HG03045 (cell line): ENCODE results near the gene RNF4.
"Not testable (repeated sequence)": the region's sequence is repeated elsewhere in the genome, so short reads cannot be mapped to it uniquely, and the experiment has no call there.

Experiments used
- ATAC-seq: cut with Tn5 transposase; IDR thresholded peaks from one replicate; pipeline ENCODE4 v1.9.1; 2021; ENCODE audit warnings: mild to moderate bottlenecking, moderate library complexity; ENCODE audit not compliant: unreplicated experiment

The RNF4 gene

DNA sequence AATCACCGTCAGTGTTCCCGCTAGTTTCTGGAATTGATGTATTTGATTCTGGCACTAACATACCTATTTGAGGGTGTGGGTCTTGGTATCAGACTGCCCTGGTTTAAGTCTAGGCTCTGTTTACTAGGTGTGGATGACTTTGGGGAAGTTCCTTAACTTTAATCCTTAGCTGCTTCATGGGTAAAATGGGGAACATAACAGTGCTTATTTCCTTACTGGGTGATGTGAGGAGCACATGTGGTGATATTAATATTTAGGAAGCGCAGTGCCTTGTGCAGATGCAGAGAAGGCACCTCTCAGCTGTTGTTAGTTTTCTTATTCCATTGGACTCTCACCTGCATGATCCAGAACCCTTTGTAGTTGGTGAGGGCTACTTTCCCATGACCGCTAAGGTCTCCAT lies 17.1 kb downstream of the RNF4 start:
- ATAC-seq, result no peak

GRCh38 chr4:2486981-2487380 lies 18.1 kb downstream of the RNF4 start:
- no peak for ATAC-seq

DNA sequence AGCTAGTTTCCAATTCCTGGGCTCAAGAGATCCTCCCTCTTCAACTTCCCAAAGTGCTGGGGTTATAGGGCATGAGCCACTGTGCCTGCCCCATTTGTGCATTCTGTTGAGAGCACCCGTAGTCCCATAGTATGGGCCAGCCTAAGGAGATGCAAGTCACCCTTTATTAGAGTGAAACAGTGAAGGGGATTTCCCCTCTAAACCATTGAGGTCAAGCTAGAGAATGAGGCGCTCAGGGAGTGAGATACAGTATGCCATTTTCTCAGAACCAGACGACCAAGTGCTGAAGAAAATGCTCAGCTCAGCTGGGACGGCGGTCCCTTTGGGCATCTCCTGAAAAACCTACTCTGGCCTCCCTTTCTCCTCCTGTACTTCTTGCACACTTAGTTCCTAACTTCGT lies 18.7 kb downstream of the RNF4 start:
- peak; percentile 56 for ATAC-seq

DNA sequence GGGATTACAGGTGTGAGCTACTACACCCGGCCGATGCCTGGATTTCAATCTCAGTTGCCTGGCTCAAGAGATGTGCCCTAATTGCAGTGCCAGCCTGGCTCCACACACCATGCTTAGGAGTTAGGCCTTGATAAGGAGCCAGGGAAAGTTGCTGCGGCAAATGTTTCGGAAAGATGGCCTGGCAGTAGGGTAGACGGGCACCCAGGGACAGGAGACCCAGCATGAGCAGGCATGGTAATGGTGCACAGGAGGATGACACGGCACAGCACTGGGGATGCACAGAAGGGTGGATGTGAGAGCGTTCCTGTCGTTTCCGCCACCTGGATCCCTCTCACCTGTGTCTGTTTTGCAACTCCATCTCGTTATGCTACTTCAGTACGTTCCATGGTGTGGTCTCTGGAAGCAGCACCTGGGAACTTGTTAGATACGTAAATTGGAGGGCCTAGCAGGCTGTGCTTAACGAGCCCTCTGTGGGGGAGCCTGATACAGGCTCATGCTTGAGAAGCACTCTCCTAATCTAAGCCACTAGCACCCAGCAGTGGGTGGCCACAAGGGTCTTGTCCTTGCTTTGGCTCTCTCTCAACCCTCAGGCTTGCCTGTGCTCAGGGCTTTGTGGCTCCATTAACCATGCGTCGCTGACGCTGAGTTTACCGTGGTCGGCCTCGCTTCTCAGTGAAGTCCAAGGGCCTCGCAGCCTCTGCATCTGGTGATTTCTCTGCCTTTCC lies 20.3 kb downstream of the RNF4 start:
- no peak for ATAC-seq

GRCh38 chr4:2489841-2490552 lies 21.1 kb downstream of the RNF4 start:
- no peak for ATAC-seq

DNA sequence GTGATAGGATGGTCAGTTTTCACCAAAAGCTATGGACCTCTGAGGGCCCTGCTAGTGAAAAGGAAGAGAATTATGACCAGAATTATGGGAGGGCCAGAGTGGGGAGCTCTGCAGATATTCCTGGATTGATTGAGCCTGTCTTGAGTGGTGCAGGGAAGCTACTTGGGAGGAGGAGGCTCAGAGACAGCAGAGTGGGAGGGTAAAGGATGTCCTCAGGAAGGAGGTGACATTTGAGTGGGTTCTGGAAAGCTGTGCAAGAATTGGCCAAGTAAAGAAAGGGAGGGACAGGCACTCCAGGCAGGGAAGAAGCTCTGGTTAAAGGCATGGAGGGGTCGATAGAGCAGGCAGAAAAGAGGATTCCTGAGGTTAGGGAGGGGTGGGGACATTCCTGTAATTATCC lies 24.1 kb downstream of the RNF4 start:
- no peak for ATAC-seq

DNA sequence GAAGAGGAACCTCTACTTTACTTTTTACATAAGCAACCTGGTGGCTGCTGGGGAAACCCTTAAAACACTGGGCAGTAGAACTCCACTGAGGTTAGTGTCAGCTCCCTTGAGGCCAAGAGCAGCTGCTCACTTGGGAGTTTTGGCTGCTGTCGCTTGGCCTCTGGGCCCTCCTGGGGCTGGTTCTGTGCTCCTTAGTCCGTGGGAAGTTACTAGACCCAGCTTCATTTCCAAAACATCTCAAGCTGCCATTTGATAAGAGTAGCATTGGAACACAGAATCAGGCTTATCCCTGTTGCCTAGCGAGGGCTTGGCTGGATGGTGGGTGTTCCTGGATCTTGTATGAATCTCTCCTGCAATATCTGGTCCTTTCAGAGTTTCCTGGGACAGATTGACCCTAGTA lies 26.1 kb downstream of the RNF4 start:
- ATAC-seq, result no peak

DNA sequence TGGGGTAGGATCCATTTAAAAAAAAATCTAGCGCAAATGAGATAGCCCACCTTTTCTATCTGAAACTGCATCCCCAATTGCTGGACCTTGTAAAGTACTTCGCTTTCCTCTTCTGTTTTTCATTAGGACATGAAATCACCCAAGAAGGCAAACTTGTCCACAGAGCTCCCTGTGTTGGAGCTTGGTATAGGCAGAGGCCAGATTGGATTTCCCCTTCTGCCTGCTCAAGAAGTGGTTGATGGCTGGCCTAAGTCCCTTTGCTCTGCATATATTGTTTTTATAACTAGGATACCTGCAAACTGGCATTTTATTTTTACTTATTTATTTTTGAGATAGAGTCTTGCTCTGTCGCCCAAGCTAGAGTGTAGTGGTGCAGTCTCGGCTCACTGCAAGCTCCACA lies 28.4 kb downstream of the RNF4 start:
- ATAC-seq, result no peak

GRCh38 chr4:2497931-2498330 lies 29.0 kb downstream of the RNF4 start:
- ATAC-seq, result peak; percentile 88

GRCh38 chr4:2500547-2500946 lies 31.6 kb downstream of the RNF4 start:
- ATAC-seq, result no peak

- ATAC-seq, result no peak
Measured at GRCh38 chr4:2501034-2501594, 32.2 kb downstream of the RNF4 start.

DNA sequence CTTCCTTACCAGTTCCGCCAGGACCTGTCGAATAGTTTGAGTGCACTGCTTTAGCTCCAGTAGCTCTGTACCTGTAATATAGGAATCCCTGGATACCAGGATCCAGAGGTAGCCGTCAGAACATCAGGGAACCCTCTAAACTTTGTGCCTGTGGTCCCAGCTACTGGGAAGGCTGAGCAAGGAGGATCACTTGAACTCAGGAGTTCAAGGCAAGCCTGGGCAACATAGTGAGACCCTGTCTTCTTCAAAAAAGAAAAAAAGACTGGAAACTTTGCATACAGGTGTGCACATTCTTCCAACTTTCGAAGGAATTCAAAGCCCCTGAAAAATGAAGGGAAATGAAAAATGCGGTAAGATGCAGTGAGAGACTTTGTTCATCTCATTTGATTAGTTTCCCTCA lies 34.9 kb downstream of the RNF4 start:
- no peak for ATAC-seq

- no peak for ATAC-seq
Measured at GRCh38 chr4:2507259-2507658, 38.4 kb downstream of the RNF4 start.

DNA sequence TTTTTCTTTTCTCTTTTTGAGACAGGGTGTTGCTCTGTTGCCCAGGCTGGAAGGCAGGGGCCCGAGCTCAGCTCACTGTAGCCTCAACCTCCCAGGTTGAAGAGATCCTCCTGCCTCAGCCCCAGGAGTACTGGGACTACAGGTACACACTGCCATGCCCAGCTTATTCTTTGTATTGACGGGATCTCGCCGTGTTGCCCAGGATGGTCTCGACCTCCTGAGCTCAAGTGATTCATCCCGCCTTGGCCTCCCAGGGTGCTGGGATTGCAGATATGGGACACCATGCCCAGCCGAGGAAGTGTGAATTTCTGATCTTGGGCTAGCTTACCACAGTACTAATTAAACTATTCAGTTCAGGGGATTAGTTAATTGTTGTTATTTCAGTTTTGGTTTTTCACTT lies 38.9 kb downstream of the RNF4 start:
- ATAC-seq, result no peak

- ATAC-seq, result no peak
Measured at GRCh38 chr4:2510351-2511259, 41.7 kb downstream of the RNF4 start.

DNA sequence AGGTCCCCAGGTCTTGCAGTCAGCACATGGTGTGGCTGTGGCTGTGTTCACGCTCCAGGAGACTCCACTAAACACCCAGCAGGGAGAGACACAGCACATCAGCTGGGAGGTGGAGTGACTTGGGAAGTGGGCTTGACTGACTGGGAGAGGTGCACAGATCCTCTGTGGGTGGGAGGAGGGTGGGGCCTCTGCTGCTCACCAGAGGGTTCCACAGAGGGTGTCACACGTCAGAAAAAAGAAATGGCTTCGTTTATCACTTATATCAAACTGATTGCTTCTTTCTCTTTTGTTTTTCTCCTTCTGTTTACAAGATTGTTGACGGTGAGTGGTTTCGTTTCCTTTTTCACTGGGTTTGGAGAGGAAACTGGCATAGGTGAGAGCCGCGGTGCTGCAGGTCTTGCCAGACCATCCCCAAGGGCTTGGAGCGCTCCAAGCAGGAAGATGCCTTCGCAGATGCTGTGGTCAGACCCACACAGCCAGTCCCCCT lies 42.8 kb downstream of the RNF4 start:
- ATAC-seq, result no peak

DNA sequence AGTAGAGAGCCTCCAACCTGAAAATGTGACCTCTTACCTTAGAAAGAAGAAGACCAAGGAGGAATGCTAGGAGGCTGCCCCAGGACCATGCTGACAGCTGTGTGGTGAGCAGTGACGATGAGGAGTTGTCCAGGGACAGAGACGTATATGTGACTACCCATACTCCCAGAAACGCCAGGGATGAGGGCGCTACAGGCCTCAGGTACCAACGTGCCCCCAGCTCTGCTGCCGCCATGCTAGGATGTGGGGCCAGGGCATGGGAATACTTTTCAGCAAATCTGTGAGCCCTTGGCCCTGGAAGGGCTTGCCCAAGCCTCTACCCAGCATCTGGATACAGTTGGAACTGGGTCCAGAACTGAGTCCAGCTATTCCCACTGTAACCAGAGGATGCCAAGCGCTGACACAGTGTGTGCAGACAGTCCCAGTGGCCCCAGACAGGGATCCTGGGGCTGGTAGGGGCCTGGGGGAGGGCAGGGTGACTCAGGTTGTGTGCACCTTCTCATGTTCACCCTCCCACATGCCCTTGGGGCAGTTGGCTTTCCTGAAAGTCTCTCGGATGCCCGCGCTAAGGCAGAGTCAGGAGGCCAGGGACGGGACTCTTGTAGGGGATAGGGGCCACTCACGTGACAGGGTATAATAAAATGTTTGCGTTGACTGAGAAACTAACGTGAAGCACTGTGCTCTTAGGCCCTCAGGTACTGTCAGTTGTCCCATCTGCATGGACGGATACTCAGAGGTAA lies 43.7 kb downstream of the RNF4 start:
- no peak for ATAC-seq

GRCh38 chr4:2514193-2514592 lies 45.3 kb downstream of the RNF4 start:
- not testable (repeated sequence) for ATAC-seq

DNA sequence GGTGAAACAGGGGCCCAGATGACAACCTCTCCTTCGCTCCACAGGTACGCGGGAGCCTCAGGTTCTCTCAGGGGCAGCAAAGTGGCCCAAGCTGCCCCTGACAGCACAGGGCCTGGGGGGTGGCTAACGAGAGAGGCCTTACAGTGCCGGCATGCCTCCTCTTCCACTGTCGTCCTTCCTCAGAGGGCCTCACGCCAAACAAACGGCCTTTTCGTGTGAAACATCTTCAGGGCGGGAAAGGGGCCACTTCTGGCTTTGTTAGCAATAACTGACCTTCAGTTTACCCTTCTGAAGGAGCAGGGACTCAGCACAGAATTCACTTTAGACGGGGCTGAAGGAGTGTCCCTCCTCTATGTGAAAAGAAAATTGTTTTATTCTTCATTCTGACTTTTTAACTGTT lies 46.0 kb downstream of the RNF4 start:
- not testable (repeated sequence) for ATAC-seq

DNA sequence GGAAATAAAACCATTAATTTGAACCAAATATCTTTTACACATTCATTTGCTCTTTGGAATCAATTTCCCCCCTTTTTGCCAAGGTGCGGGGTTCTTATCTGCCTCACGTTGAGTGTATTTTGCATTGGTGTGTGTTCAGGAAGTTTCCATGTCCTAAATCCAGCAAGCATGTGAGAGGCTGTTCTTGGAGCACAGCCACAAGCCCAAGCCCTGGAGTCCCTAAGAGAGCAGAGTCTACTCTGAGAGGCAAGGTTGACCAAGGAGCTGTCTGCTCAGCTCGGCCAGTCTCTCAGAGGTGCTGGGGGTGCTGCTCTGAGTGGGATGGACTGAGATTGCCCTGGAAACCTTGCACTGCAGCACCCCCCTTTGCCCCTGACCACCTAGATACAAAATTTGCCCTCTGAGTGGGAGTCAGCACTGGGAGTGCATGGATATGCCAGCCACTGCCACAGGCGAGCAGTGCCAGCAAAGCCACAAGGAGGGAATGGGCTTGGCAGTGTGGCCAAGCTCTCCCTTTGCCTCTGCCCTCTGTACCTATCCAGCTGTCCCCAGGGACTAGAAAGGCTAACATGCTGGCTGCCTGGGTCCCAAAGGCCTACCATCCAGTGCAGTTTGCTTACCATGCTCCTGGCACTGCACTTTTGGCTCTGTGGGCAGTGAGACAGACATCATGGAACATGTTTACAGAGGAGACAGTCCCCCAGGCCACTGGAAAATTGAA lies 47.1 kb downstream of the RNF4 start:
- ATAC-seq, result no peak
